ENCODE data around the gene SIRPA.
A peak's percentile ranks its signal among the peaks of the same experiment; 100 is the strongest.

SIRPA gene

DNA sequence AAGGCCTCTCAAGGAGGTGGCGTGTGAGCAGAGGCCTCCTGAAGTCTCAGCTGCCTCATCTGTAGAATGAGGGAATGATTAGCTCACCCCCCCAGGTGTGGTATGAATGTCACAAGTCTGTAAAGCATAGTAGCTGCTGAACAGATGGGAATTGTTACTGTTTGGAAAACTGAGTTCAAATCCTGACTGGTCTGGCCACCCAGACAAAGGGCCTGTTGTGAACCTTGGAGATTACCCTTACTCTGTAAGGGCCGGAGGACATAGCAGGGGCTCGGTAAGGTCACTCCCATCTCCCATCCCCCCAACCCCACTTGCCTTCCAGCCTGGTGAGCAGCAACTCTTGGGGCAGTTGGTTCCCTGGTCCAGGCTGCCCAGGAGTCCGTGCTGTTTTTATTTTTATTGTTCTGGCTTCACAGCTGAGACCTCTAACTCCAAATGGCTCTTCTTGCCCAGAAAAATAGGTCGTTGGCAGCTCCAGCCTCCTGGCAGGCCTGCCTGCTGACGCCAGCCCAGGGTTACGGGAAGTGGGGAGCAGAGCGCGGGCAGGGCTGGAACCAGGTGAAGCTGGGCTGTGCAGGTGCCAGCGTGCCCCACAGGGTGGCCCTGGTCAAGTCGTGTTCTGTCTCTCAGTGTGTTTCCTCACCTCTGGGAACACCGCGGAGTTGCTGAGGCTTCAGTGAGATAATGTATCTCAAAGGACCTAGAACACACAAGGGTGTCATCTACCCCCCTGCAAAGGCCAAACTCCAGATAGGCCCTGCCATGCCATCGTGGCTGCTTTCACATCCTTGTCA lies 4.5 kb upstream of the SIRPA start:
- DNase-seq: no peak

DNA sequence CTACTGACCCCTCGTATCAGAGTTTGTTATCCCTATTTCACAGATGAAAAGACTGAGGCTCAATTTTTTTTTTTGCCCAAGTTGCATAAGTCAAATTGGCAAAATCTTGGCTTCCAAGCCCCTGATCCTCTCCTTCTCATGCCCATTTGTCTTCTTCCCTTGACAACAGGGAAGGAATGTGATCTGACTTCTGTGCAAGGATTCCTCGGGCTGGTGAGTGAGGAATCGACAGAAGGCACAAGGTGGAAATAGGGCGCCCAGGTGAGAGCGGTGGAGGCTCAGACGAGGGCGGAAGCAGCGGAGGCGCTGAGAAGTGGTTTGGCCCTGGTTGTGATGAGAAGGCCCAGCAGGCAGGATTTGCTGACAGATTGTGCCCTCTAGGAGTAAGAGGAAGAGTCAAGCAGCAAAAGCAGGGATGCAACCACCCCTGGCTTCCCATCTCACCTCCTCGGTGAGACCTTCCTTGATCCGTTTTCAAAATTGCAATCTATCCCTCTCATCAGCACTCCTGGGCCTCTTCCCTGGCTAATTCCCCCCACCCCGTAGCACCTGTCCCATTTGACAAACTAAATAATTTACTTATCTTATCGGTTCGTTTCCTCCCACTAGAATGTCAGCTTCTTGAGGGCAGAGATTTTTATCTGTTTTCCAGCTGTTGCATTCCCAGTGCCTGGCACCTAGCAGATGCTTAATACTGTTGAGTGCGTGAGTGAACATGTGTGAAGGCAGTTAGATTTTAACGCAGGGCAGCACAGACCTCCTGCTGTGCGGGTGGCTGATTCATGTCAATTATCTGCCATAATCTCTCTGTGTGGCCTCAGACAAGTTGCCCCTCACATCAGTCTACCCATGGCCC lies 3.7 kb upstream of the SIRPA start:
- DNase-seq: no peak

DNA sequence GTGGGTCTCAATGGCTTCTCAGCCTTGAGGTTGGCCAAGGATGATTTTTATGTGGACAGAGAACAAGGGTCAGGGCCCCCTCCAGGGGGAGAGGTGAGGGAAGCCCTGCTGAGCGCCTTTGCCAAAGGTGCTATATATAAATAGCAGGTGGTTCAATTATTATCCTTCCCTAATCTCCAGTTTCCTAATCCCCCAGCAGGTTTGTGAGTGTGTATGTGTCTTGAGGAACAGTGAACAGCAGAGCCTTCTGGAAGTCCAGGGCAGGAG lies 3.2 kb upstream of the SIRPA start:
- DNase-seq: no peak

DNA sequence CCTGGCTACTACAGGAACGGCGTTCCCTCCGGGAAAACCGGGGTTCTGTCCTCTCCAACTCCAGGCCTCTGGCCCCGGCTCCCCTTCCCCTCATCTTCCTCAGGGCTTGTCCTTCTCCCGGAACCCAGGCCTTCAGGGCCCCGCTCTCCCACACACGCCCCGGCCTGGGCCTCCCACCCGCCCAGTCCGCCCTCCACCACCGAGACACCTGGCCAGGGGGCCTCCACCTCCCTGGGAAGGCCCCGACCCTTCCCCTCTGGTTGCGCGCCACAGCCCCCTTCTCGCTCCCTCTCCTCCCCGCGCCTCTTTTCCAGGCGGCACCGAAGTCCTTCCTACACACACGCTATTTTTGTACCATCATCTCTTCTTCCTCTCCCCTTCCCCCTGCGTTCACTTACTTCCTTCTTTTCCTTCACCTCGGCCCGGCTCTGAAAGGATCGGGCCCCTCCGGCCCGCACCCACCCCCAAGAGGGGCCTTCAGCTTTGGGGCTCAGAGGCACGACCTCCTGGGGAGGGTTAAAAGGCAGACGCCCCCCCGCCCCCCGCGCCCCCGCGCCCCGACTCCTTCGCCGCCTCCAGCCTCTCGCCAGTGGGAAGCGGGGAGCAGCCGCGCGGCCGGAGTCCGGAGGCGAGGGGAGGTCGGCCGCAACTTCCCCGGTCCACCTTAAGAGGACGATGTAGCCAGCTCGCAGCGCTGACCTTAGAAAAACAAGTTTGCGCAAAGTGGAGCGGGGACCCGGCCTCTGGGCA lies 1.3 kb upstream of the SIRPA start:
- peak; percentile 87 for DNase-seq

DNA sequence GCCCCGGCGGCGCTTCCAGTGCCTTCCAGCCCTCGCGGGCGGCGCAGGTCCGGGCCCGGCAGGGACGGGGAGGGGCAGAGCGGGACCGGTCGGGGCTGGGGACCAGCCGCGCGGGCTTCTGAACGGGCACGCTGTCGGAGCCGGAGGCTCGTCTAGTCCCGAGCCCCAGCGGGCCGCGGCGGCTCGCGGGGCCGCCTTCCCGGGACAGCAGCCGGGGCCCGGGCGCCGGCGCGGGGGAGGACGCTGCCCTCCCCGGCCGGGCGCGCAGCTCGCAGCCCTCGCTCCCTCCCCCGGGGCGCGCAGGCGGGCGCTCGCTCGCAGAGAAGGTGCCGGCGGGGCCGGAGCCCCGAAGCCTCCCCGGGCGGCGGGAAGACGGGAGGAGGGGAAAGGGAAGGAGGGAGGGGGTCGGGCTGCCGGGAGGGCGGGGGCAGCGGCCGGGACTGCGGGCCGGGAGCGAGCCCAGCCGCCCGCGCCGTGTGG lies 696 bp upstream of the SIRPA start:
- no peak for DNase-seq

DNA sequence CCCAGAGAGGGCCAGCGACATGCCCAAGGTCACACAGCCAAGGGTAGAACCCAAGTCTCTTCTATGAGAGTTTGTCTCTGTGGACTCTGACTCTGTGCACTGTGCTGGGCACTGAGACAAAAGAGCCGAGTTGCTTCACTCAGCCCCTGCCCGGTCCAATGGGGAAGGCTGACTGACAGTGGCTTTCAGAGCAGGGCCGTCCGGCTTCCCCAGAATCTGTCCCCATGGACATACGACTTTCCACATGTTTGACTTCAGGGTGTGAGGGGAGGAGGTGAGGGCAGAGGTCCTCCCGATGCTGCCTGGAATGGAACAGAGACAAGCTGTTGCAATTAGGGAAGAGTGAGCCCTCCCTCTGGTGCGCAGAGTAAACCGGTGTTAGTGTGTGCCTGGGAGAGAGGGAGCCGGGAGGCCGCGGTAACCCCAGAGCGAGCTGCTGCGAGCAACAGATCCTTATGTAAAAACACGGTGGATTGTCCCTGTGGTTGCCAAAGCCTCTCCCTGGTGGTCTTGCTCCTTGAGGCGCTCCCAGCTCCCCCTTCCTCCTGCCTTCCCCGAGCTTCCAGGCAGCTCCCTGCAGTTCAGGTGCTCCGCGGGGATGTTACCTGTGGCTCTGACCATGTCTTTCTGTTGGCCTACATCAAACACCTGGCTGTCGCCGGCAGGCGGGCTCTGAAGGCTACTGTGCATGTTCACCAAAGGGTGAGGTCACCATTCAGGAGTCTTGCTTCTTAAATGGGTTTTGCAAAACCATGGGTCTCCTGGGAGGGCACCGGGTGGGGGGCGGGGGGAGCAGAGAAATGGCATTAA lies 672 bp downstream of the SIRPA start:
- peak; percentile 48 for DNase-seq

DNA sequence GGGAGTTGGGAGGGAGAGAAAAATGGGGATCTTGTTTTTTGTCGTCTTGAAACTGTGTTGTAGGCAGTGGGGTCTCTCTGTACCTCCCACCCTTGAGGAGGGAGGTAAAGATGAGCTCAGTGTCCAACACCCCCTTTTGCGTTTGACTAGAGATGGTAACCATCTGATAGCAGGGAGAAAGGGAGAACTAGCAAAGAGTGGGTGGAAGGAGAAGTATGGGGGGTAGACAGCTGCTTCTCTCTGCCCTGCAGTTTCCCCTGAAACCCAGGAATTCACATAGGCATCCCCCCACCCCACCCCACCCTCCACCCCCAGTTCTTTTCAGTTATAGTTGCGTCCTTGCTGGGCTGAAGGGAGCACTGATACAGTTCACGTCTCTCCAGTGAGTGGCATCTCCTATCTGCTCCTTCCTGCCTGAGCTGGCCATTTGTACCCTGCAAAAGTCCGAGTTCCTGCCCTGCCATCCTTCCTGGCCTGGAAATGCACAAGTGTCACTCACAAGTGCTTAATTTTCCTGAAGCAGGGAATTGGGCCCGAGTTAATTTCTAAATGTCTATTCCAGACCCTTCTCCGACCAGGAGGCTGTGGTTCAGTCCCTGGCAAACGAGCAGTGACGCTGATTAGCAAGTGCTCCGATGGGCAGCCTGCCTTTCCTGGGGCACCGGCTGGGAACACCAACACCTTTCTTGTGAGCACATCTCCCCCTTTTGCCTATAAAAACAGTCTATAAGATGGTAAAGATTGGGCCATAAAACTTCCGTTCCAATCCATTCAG lies 1.5 kb downstream of the SIRPA start:
- peak; percentile 81 for DNase-seq

- DNase-seq: peak; percentile 93
Observed at GRCh38 chr20:1897541-1897940, 2.3 kb downstream of the SIRPA start.

- peak; percentile 93 for DNase-seq
Observed at GRCh38 chr20:1897965-1898464, 2.8 kb downstream of the SIRPA start.

GRCh38 chr20:1898482-1899240 lies 3.5 kb downstream of the SIRPA start:
- no peak for DNase-seq

DNA sequence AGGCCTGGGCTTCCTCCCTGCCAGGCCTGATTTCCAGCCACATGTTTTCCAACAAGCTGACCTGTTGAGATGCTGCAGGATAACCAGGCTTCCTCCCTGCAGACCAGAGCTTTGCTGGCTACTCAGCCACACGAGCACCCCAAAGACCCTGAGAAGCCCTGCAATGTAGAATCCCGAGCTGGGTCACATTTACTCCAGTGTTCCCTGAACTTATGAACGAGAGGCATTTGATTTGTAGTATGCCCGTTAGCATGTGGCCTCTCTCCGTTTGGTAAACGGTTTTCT lies 4.0 kb downstream of the SIRPA start:
- DNase-seq: no peak

GRCh38 chr20:1900321-1900801 lies 5.2 kb downstream of the SIRPA start:
- DNase-seq: no peak

- no peak for DNase-seq
Observed at GRCh38 chr20:1901704-1902103, 6.5 kb downstream of the SIRPA start.

DNA sequence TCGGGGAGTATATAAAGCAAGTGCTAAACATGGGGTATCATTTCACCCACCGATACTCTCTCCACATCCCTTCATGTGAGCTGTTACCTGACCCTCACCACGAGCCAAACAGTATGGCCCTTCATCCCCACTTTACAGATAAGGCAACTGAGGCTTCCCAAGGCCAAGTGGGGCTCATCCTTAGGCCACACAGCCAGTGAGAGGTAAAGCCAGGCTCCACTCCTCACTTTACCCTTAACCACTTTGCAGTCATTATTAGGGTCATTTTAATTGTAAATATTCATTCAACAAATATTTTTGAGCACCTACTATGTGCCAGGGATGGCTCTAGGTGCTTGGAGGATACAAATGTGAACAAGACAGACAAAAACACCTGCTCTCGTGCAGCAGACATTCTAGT lies 7.0 kb downstream of the SIRPA start:
- DNase-seq: no peak

- DNase-seq: peak; percentile 40
Observed at GRCh38 chr20:1904135-1904534, 8.9 kb downstream of the SIRPA start.

DNA sequence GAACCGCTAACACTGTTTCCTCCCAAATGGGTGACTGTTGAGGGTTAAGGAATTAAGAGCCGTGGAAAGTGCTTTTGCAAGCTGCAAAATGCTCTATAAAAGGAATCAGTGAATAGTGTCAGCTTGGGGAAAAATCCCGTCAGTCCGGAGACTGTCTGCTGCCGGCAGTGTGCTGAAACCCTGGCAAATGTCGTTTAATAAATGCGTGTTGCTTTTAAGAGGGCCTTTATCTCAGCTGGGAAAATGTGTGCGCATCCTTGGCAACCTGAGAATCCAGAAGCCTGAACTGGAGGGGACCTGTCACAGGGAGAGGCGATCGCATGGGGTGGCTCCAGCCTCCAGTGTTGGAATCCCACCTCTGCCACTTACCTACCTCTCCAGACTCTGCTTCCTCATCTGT lies 9.8 kb downstream of the SIRPA start:
- no peak for DNase-seq

- no peak for DNase-seq
Observed at GRCh38 chr20:1905693-1906092, 10.5 kb downstream of the SIRPA start.

DNA sequence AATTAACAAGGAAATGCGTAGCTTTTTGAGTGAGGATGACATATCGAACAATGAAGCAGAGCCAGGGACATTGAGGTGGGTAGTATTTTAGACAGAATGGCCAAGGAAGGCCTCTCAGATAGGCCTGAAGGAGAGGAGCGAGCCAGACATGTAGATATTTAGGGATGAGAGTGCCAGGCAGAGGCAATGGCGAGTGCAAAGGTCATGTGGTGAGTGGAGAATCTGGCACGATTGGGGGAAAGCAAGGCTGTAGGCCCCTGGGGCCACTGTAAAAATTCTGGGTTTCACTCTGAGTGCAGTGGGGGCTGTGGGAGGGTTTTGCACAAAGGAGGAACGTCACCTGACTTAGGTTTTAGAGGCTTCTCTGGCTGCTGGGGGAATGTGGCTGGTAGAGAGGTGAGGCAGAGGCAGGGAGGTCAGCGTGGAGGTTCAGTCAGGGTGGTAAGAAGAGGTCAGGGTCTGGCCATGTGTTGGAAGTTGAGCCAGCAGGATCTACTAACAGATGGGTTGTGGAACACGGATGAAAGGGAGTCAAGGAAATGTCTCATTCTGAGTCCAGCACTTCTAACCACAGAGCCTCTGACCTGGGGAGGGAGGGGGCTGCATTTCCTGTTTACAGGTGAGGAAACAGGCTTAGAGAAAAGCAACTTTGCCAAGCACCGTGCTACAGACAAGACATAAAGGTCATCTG lies 11.3 kb downstream of the SIRPA start:
- no peak for DNase-seq

DNA sequence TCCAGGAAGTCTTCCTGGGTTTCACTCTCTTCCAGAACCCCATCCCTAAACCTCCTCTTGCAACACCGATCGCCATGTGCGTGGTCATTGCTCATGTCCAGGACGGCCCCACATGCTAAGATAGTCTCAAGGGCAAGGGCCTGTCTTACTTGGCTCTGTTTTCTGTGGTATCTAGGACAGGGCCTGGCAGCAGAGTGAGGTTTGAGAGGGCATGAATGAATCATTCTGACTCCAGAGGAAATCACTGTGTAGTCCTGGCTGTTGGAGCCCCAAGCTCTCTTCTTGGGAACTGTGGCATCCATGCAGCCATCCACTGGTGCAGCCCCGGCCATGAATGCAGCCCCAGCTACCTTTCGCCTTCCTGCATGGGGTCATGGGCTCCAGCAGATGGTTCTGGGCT lies 12.4 kb downstream of the SIRPA start:
- no peak for DNase-seq

- no peak for DNase-seq
Observed at GRCh38 chr20:1908191-1908590, 13.0 kb downstream of the SIRPA start.
